B cell (primary cell): ENCODE results near the gene CAPZB.

Experiments used
- CTCF ChIP-seq: fragments of 200-600 bp; IDR thresholded peaks from one replicate; pipeline ENCODE4 v1.8.0; 2022; ENCODE audit warnings: antibody characterized with exemption, mild to moderate bottlenecking
- EZH2 ChIP-seq: IDR thresholded peaks from 2 replicates; pipeline ENCODE4 v1.6.1; 2012; ENCODE audit warnings: borderline replicate concordance, low read depth, mild to moderate bottlenecking, moderate library complexity, low read length; ENCODE audit not compliant: insufficient read depth, poor library complexity, severe bottlenecking

GRCh38 chr1:19323987-19324664, 161.2 kb downstream of the CAPZB start:
- TF ChIP-seq CTCF = no peak
- TF ChIP-seq EZH2 = no peak
